K562 (cell line): Measurements from ENCODE around the gene SUMF1. TPM values are rescaled to one million over a fixed set of nuclear protein-coding genes. Genes with fewer than 3 reads are reported as not detected.

Experiments used
- CEBPB ChIP-seq: fragments of 450-650 bp; IDR thresholded peaks from 2 replicates; pipeline ENCODE4 v1.6.1; 2016; ENCODE audit warnings: missing genetic modification characterization, missing compliant biosample characterization
- CHD7 ChIP-seq: fragments of 200-600 bp; sonication (generic); IDR thresholded peaks from one replicate; pipeline ENCODE4 v1.6.1; 2012; ENCODE audit warnings: mild to moderate bottlenecking, low read depth, low read length, inconsistent platforms
- ETV5 ChIP-seq: sonication (generic); formaldehyde crosslinking; IDR thresholded peaks from 2 replicates; pipeline ENCODE4 v1.4.0; 2020; ENCODE audit warnings: low read depth, mild to moderate bottlenecking, missing genetic modification reagents
- KHSRP ChIP-seq: fragments of 450-650 bp; IDR thresholded peaks from 2 replicates; pipeline ENCODE4 v1.6.1; 2017
- LCOR ChIP-seq: sonication (generic); formaldehyde crosslinking; IDR thresholded peaks from 2 replicates; pipeline ENCODE4 v1.8.0; 2022; ENCODE audit warnings: mild to moderate bottlenecking, missing genetic modification reagents
- PHF20 ChIP-seq: fragments of 450-650 bp; IDR thresholded peaks from 2 replicates; pipeline ENCODE4 v1.6.1; 2018; ENCODE audit not compliant: partially characterized antibody
- PHF8 ChIP-seq: fragments of 200-600 bp; sonication (generic); IDR thresholded peaks from 2 replicates; pipeline ENCODE4 v1.6.1; 2012; ENCODE audit warnings: mixed run types, mild to moderate bottlenecking, inconsistent platforms, low read length, moderate library complexity, borderline replicate concordance
- SNAPC5 ChIP-seq: fragments of 250-450 bp; sonication (Bioruptor Pico); IDR thresholded peaks from 2 replicates; pipeline ENCODE4 v1.8.0; 2021; ENCODE audit warnings: moderate library complexity, mild to moderate bottlenecking, inconsistent platforms
- ZBTB12 ChIP-seq: fragments of 250-450 bp; sonication (Bioruptor Pico); IDR thresholded peaks from 2 replicates; pipeline ENCODE4 v1.4.0; 2020
- ZNF143 ChIP-seq: sonication (generic); formaldehyde crosslinking; IDR thresholded peaks from 2 replicates; pipeline ENCODE4 v1.9.0; 2022; ENCODE audit warnings: mild to moderate bottlenecking, missing genetic modification reagents
- ZNF24 ChIP-seq: fragments of 450-650 bp; IDR thresholded peaks from 2 replicates; pipeline ENCODE4 v1.6.1; 2016
- ZNF282 ChIP-seq: sonication (generic); formaldehyde crosslinking; IDR thresholded peaks from 2 replicates; pipeline ENCODE4 v1.8.1; 2023; ENCODE audit warnings: missing genetic modification reagents
- ZNF436 ChIP-seq: fragments of 250-450, 450-650 bp; sonication (Bioruptor Pico); formaldehyde crosslinking; IDR thresholded peaks from 2 replicates; pipeline ENCODE4 v1.7.0; 2020; ENCODE audit warnings: mild to moderate bottlenecking
- ZNF655 ChIP-seq: fragments of 250-450 bp; sonication (Bioruptor Pico); IDR thresholded peaks from 2 replicates; pipeline ENCODE4 v1.5.0; 2021
- polyA plus RNA-seq, 8 experiments: library from polyadenylated mRNA; depleted of rRNA in 4 of 8; stranded (reverse) in 5 of 8; unstranded in 3 of 8; fragments of >200 nt; fragmentation: Nextera tagmentation in 2 of 8; fragmentation: Illumina TruSeq in 1 of 8; extraction: Ambion mirVana in 2 of 8; extraction: Trizol in 1 of 8; gene quantifications; 2 replicates each; pipeline versions ENCODE4 v1.2.1 to v1.2.3, GENCODE V29; 2011 to 2014; ENCODE audit warnings: inconsistent platforms in 1 of 8, missing spikeins in 1 of 8
- total RNA-seq, 7 experiments: library from RNA; depleted of rRNA in 6 of 7; stranded (reverse); fragments of >200 nt in 6 of 7; fragmentation: Illumina TruSeq in 2 of 7; extraction: Trizol in 2 of 7; gene quantifications; 2 replicates each; pipeline versions ENCODE4 v1.2.1 to v1.2.3, GENCODE V29; 2011 to 2021; ENCODE audit warnings: low replicate concordance in 1 of 7

SUMF1 gene
- total and polyA plus RNA-seq, 9 of the 15 experiments (the other 6 are each of a cell fraction or from before 2014, with no cell fraction given), result 1.3 to 7.4 (median 4.2) TPM

GRCh38 chr3:4466741-4467521, at the start of gene SUMF1 (continued):
- no peak for TF ChIP-seq CHD7
- peak; percentile 94; the same call in 1 of the 2 replicates for TF ChIP-seq LCOR (CRISPR knock-in tag)
- peak; percentile 100 for TF ChIP-seq PHF8
- peak; percentile 100 for TF ChIP-seq PHF20
- TF ChIP-seq ZBTB12 (CRISPR knock-in tag), result no peak
- TF ChIP-seq ZNF655 (CRISPR knock-in tag), result no peak
- TF ChIP-seq ZNF24, result no peak
- TF ChIP-seq ETV5 (CRISPR knock-in tag), result peak; percentile 32; the same call in 1 of the 2 replicates
- TF ChIP-seq ZNF436 (CRISPR knock-in tag), result no peak
- no peak for TF ChIP-seq ZNF143 (CRISPR knock-in tag)
- no peak for TF ChIP-seq SNAPC5 (CRISPR knock-in tag)
- no peak for TF ChIP-seq KHSRP
- no peak for TF ChIP-seq ZNF282 (CRISPR knock-in tag)
- no peak for TF ChIP-seq CEBPB (tag)
